Activated gamma-delta T cell treated with anti-CD3 and anti-CD28 coated beads, Interleukin-2, amount 50 U/mL, for 16 hours (primary cell): ENCODE measurements around the gene FBXW4.

ENCODE experiments used
- DNase-seq: peaks from one replicate; pipeline ENCODE4 v3.0.0-alpha.2; 2020; ENCODE audit warnings: low read depth

Gene FBXW4

GRCh38 chr10:101580486-101581399 is 114.2 kb downstream of the FBXW4 start:
- no peak for DNase-seq

- DNase-seq: no peak
These were observed 115.5 kb downstream of the FBXW4 start for GRCh38 chr10:101579516-101579870.

GRCh38 chr10:101578803-101579515 is 116.0 kb downstream of the FBXW4 start:
- no peak for DNase-seq

- no peak for DNase-seq
These were observed 116.8 kb downstream of the FBXW4 start for GRCh38 chr10:101578192-101578591.

- DNase-seq: no peak
These were observed 117.7 kb downstream of the FBXW4 start for GRCh38 chr10:101577121-101577871.

GRCh38 chr10:101576211-101576863 is 118.6 kb downstream of the FBXW4 start:
- DNase-seq: no peak

- DNase-seq: no peak
These were observed 119.3 kb downstream of the FBXW4 start for GRCh38 chr10:101575580-101576210.

- no peak for DNase-seq
These were observed 119.9 kb downstream of the FBXW4 start for GRCh38 chr10:101575091-101575490.

GRCh38 chr10:101573885-101574753 is 120.9 kb downstream of the FBXW4 start:
- DNase-seq: no peak

GRCh38 chr10:101572785-101573184 is 122.2 kb downstream of the FBXW4 start:
- DNase-seq: no peak

GRCh38 chr10:101572126-101572525 is 122.8 kb downstream of the FBXW4 start:
- DNase-seq: no peak

- DNase-seq: no peak
These were observed 123.6 kb downstream of the FBXW4 start for GRCh38 chr10:101571271-101571925.

GRCh38 chr10:101570428-101571270 is 124.3 kb downstream of the FBXW4 start:
- no peak for DNase-seq

GRCh38 chr10:101569622-101570427 is 125.1 kb downstream of the FBXW4 start:
- DNase-seq: peak; percentile 66

- no peak for DNase-seq
These were observed 125.7 kb downstream of the FBXW4 start for GRCh38 chr10:101569323-101569621.

- DNase-seq: no peak
These were observed 126.8 kb downstream of the FBXW4 start for GRCh38 chr10:101568054-101568745.

GRCh38 chr10:101567165-101568006 is 127.6 kb downstream of the FBXW4 start:
- no peak for DNase-seq
